Adrenal gland (tissue), 12 donors: ENCODE results near the gene VSTM1. TPM values are rescaled to one million over a fixed set of nuclear protein-coding genes. Genes with fewer than 3 reads are reported as not detected.

Experiments used
- DNase-seq, 7 donors: peaks; one replicate each; pipeline ENCODE4 v3.0.0-alpha.2; 2019 to 2020
- H3K27ac ChIP-seq, 5 donors: fragments of 200-600 bp; sonication (generic) in 4 of 5; 1 replicate in 3 of 5; 2 replicates in 2 of 5; pipeline versions ENCODE4 v1.5.1 to v1.8.0; 2016 to 2020; ENCODE audit warnings: mild to moderate bottlenecking in 1 of 5
- H3K27me3 ChIP-seq: fragments of 200-600 bp; 2 replicates; pipeline ENCODE4 v1.8.0; 2021
- H3K36me3 ChIP-seq, 2 donors: fragments of 200-600 bp; replicated peaks in 1 of 2; 1 replicate in 1 of 2; 2 replicates in 1 of 2; pipeline versions ENCODE4 v1.5.1 to v1.8.0; 2018 to 2022
- H3K4me1 ChIP-seq, 2 donors: fragments of 200-600 bp; replicated peaks in 1 of 2; 1 replicate in 1 of 2; 2 replicates in 1 of 2; pipeline versions ENCODE4 v1.5.1 to v1.8.0; 2018 to 2021
- H3K4me3 ChIP-seq, 4 donors: fragments of 200-600 bp; sonication (generic) in 3 of 4; one replicate each; pipeline ENCODE4 v1.5.1; 2016 to 2018
- H3K9me3 ChIP-seq, 3 donors: fragments of 200-600 bp; sonication (generic) in 1 of 3; replicated peaks in 1 of 3; 1 replicate in 2 of 3; 2 replicates in 1 of 3; pipeline versions ENCODE4 v1.5.1 to v1.8.0; 2016 to 2021
- CTCF ChIP-seq, 6 experiments: fragments of 450-650 bp in 4 of 6; fragments of 200-600 bp in 2 of 6; sonication (generic) in 1 of 6; IDR thresholded peaks; 1 replicate in 5 of 6; 2 replicates in 1 of 6; pipeline versions ENCODE4 v1.5.1 to v1.8.0; 2016 to 2021; ENCODE audit warnings: antibody characterized with exemption in 6 of 6, mild to moderate bottlenecking in 2 of 6, moderate library complexity in 1 of 6
- POLR2A ChIP-seq, 2 donors: fragments of 450-650 bp; IDR thresholded peaks; one replicate each; pipeline ENCODE4 v1.6.1; 2017; ENCODE audit warnings: antibody characterized with exemption in 2 of 2, mild to moderate bottlenecking in 2 of 2, moderate library complexity in 1 of 2
- WGBS, 4 donors: extraction: QIAGEN DNeasy Blood & Tissue Kit in 2 of 4; methylation state at CpG; one replicate each; pipeline versions ENCODE4 v1.1.5 to v1.1.7; 2013 to 2017; 5-methylcytosine and 5-hydroxymethylcytosine counted together
- intact Hi-C, 2 donors: fragments of 100-400 bp; cut with DNase I; formaldehyde crosslinking; loops; one replicate each; pipeline versions ENCODE4 v1.14.1 to v1.15.0; 2022 to 2023
- polyA plus RNA-seq, 3 donors: library from polyadenylated mRNA; stranded (reverse); fragments of 200-250 nt in 2 of 3; fragments of 350-450 nt in 1 of 3; fragmentation: Illumina TruSeq in 1 of 3; extraction: RNeasy Lipid Tissue Mini Kit (QIAGEN cat#74804) in 1 of 3; gene quantifications; one replicate each; pipeline ENCODE4 v1.2.3, GENCODE V29; 2013 to 2014
- total RNA-seq, 9 donors: library from RNA; depleted of rRNA in 4 of 9; stranded (reverse); fragments of >200 nt in 4 of 9; fragments of 120-200 nt in 1 of 9; fragmentation: NEBNext Ultra II Directional in 1 of 9; extraction: Animal tissue kit (Norgen Biotek cat#: 25700) in 1 of 9; gene quantifications; one replicate each; pipeline versions ENCODE4 v1.1.0 to v1.2.4, GENCODE V29; 2013 to 2023
- donor health status: healthy with polysubstance abuse.
- donor health status: Bipolar disorder and iron deficiency.
- donor health status: DM: yes; HTN: yes; CAD: no.
- donor health status: DM: no; HTN: no; CAD: no.
- donor health status: DM: no; HTN: no; CAD: no.
- donor health status: DM: yes; HTN: yes; CAD: no.

Gene VSTM1
- total and polyA plus RNA-seq, 12 donors, result 0.83 TPM; not detected in 11

DNA sequence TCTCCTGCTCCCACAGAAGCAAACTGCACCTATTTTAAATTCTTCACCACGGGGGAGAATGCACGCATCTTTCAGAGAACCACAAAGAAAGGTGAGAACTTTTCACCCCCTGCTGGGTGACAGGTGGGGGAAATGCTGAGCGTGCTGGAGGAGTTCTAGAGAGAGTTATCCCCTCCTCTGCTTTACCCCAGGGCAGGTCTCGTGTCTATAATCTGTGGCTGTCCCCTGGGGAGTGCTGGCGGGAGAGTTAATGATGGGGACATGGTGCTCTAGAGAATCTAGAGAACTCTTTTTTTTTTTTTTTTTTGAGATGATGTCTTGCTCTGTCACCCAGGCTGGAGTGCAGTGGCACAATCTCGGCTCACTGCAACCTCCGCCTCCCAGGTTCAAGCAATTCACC is 65.5 kb downstream of the VSTM1 start:
- intact Hi-C loops, result no loop called here
- DNase-seq, result no peak
- TF ChIP-seq CTCF (IDR thresholded peaks at IDR 0.05), result no peak
- no peak for TF ChIP-seq POLR2A (IDR thresholded peaks at IDR 0.05)
- no peaks in the 10 kb centered on the region for H3K4me1 ChIP-seq
- WGBS, 4 donors, result 41 to 58% (median 52%) methylated on average over 7 of the region's 7 CpGs
- no peak overlapping the region for H3K27ac ChIP-seq
- peaks cover 6% of the 10 kb centered on the region for H3K27me3 ChIP-seq
- no peaks in the 10 kb centered on the region for H3K36me3 ChIP-seq
- H3K9me3 ChIP-seq, result no peaks in the 10 kb centered on the region
- H3K4me3 ChIP-seq, result no peak overlapping the region

DNA sequence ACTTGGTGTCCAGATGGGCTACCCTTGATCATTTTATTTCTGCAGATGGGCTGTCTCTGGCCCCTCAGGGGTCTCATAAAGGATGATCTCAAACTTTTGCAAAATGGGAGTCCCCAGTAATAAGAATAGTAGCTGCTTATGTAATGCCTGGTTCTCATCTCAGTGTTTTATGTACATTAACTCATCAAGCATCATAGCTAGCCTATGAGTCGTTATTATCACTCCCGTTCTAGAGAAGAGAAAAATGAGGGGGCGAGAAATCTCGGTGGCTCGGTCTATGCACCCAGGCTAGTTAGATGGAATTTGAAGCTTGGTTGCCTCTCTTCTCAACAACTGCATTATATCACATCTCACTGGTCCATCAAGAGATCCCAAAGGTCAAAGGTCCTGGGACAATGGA is 68.9 kb downstream of the VSTM1 start:
- Histone ChIP-seq H3K27ac (no peak overlapping the region), H3K9me3 (no peaks in the 10 kb centered on the region), H3K4me3 (no peak overlapping the region), H3K4me1 (peaks cover 0 to 4% of the 10 kb centered on the region in 2 donors), H3K36me3 (no peaks in the 10 kb centered on the region), H3K27me3 (peaks cover 22% of the 10 kb centered on the region)
- no peak for DNase-seq
- TF ChIP-seq CTCF (IDR thresholded peaks at IDR 0.05), result no peak
- TF ChIP-seq POLR2A (IDR thresholded peaks at IDR 0.05), result no peak
- 74 to 87% (median 81%) methylated on average over 5 of the region's 5 CpGs for WGBS, 4 donors
- intact Hi-C loops, result no loop called here

- DNase-seq, result no peak
- 54 to 80% (median 61%) methylated on average over 1 to 3 of the region's 3 CpGs for WGBS, 4 donors
- Histone ChIP-seq H3K4me1 (peaks cover 0 to 4% of the 10 kb centered on the region in 2 donors), H3K27ac (no peak overlapping the region), H3K4me3 (no peak overlapping the region), H3K9me3 (no peaks in the 10 kb centered on the region), H3K36me3 (no peaks in the 10 kb centered on the region), H3K27me3 (peaks cover 18% of the 10 kb centered on the region)
- intact Hi-C loops, result no loop called here
- TF ChIP-seq POLR2A (IDR thresholded peaks at IDR 0.05) (no peak), CTCF (IDR thresholded peaks at IDR 0.05) (no peak)
These were observed 70.2 kb downstream of the VSTM1 start for GRCh38 chr19:53993448-53993847.

GRCh38 chr19:53992815-53993214 is 70.9 kb downstream of the VSTM1 start:
- Histone ChIP-seq H3K27me3 (peaks cover 18% of the 10 kb centered on the region), H3K36me3 (no peaks in the 10 kb centered on the region), H3K27ac (no peak overlapping the region), H3K4me3 (no peak overlapping the region), H3K9me3 (no peaks in the 10 kb centered on the region), H3K4me1 (peaks cover 0 to 4% of the 10 kb centered on the region in 2 donors)
- no peak for DNase-seq
- TF ChIP-seq CTCF (IDR thresholded peaks at IDR 0.05) (no peak), POLR2A (IDR thresholded peaks at IDR 0.05) (no peak)
- whole genome bisulfite sequencing, 4 donors, result 14 to 35% (median 19%) methylated on average over 6 to 43 of the region's 43 CpGs
- intact Hi-C loops, result no loop called here
